GM19240 (cell line): ENCODE results near the gene IFI30.
"Not testable (repeated sequence)": the region's sequence is repeated elsewhere in the genome, so short reads cannot be mapped to it uniquely, and the experiment has no call there.

Experiments used
- DNase-seq: peaks from one replicate; pipeline ENCODE4 v3.0.0; 2011; ENCODE audit warnings: low spot score; ENCODE audit not compliant: insufficient read length

Gene IFI30

GRCh38 chr19:18152442-18152816 lies 21.2 kb upstream of the IFI30 start:
- peak; percentile 100 for DNase-seq

- DNase-seq: peak; percentile 99
These were observed 20.6 kb upstream of the IFI30 start, which contains the start of gene PIK3R2 for GRCh38 chr19:18152817-18153555. Gene PIK3R2, plus strand, starts transcription at chr19:18153163. Its CDS starts 2,717 bp downstream, at chr19:18155880.

GRCh38 chr19:18153556-18154134 lies 20.0 kb upstream of the IFI30 start:
- no peak for DNase-seq

- DNase-seq: no peak
These were observed 18.2 kb upstream of the IFI30 start for GRCh38 chr19:18155095-18156087.

- no peak for DNase-seq
These were observed 17.3 kb upstream of the IFI30 start for GRCh38 chr19:18156268-18156667.

- DNase-seq: no peak
These were observed 16.7 kb upstream of the IFI30 start for GRCh38 chr19:18156841-18157464.

GRCh38 chr19:18157465-18158063 lies 16.0 kb upstream of the IFI30 start:
- DNase-seq: no peak

- DNase-seq: no peak
These were observed 15.1 kb upstream of the IFI30 start for GRCh38 chr19:18158467-18158866.

- DNase-seq: not testable (repeated sequence)
These were observed 14.5 kb upstream of the IFI30 start for GRCh38 chr19:18159059-18159616.

- DNase-seq: no peak
These were observed 13.8 kb upstream of the IFI30 start for GRCh38 chr19:18159810-18160209.

GRCh38 chr19:18160493-18160970 lies 13.1 kb upstream of the IFI30 start:
- no peak for DNase-seq

GRCh38 chr19:18160971-18161635 lies 12.5 kb upstream of the IFI30 start:
- DNase-seq: peak; percentile 93

GRCh38 chr19:18161636-18162002 lies 12.0 kb upstream of the IFI30 start:
- no peak for DNase-seq

GRCh38 chr19:18164072-18164471 lies 9.5 kb upstream of the IFI30 start:
- no peak for DNase-seq

- no peak for DNase-seq
These were observed 7.6 kb upstream of the IFI30 start for GRCh38 chr19:18165794-18166544.

- DNase-seq: peak; percentile 0
These were observed 6.6 kb upstream of the IFI30 start for GRCh38 chr19:18167011-18167410.

GRCh38 chr19:18167975-18168645 lies 5.5 kb upstream of the IFI30 start:
- peak; percentile 94 for DNase-seq

- peak; percentile 0 for DNase-seq
These were observed 4.8 kb upstream of the IFI30 start for GRCh38 chr19:18168673-18169381.
